ENCODE data around the gene IFT43. TPM values are rescaled to one million over a fixed set of nuclear protein-coding genes. Genes with fewer than 3 reads are reported as not detected.

Gene IFT43
- total and polyA plus RNA-seq, 5 donors from 2014 or later = 9.9 to 20.0 (median 15.7) TPM

GRCh38 chr14:75981426-75982265 lies 3.9 kb upstream of the IFT43 start, which contains the start of gene TGFB3:
TSS of gene TGFB3 (minus strand) at chr14:75981995. CDS start at chr14:75980893, 1,102 bp downstream.
- ATAC-seq (ENCODE audit: low read depth in 2 of 2) (peak; percentile 36 to 47), DNase-seq (peak; percentile 32 to 77 (median 63))
- peaks cover 12 to 59% (median 36%) of the 10 kb centered on the region in 4 donors for H3K4me1 Mint-ChIP-seq
- H3K27me3 Mint-ChIP-seq = no peaks in the 10 kb centered on the region
- Histone ChIP-seq H3K27me3 (ENCODE audit: control insufficient read depth, insufficient read depth, low read length) (no peaks in the 10 kb centered on the region), H3K27ac (ENCODE audit: insufficient read depth, low read length, poor library complexity, severe bottlenecking) (peak within 1 kb of the TSS; percentile 68), H3K36me3 (ENCODE audit: control insufficient read depth, insufficient read depth, low read length) (no peaks in the 10 kb centered on the region), H3K4me3 (ENCODE audit: low read depth, low read length) (peak within 1 kb of the TSS; percentile 80), H3K4me1 (ENCODE audit: control insufficient read depth, insufficient read depth, low read length, poor library complexity, severe bottlenecking) (peaks cover 39% of the 10 kb centered on the region), H3K9me3 (ENCODE audit: control insufficient read depth in 2 of 2, low read length in 2 of 2) (no peaks in the 10 kb centered on the region)
- H3K27ac Mint-ChIP-seq = peak within 1 kb of the TSS; percentile 89 to 96 (median 91)
- H3K4me3 Mint-ChIP-seq = peak within 1 kb of the TSS; percentile 82 to 92 (median 88)
- no peaks in the 10 kb centered on the region for H3K9me3 Mint-ChIP-seq
- peaks cover 3% of the 10 kb centered on the region for H3K36me3 Mint-ChIP-seq

DNA sequence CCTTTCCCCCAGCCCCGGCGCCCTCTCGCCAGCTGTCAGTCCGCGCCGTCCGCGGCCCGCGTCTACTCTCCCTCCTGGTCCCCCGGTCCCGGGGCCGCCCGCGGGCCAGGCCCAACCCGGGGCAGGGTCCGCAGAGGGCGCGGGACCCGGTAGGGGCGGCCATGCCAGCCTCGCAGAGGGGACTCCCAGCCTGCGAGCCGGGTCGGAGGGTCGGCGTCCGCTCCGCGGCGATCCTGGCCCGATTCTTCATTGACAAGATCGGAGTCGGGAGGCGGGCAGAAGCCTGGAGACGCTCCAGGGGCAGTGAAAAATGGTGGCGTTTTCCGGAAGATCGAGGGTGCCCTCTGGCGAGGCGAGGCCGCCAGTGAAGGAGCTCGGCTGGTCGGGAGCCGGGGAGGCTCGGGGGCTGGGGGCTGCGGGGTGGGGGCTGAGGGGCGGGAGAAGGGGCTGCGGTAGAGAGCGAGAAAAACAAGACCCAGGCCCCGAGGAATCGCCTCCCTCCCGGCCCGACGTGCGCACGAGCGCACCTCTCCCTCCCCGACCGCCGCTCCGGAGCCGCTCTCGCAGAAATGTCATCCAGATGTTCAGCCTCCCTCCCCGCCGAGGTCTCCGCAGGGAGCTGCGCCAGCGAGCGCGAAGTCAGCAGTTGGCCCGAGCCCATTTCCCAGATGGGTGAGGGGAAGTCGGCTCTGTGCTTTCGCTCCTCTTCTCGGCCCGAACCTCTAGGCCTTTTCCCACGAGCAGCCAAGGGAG lies 3.1 kb upstream of the IFT43 start:
- peaks cover 39% of the 10 kb centered on the region for H3K4me1 ChIP-seq (ENCODE audit: control insufficient read depth, insufficient read depth, low read length, poor library complexity, severe bottlenecking)
- peaks cover 14 to 62% (median 39%) of the 10 kb centered on the region in 4 donors for H3K4me1 Mint-ChIP-seq
- peak overlapping the region; percentile 82 to 92 (median 88) for H3K4me3 Mint-ChIP-seq
- H3K9me3 ChIP-seq (ENCODE audit: control insufficient read depth in 2 of 2, low read length in 2 of 2) = no peaks in the 10 kb centered on the region
- peak overlapping the region; percentile 89 to 96 (median 91) for H3K27ac Mint-ChIP-seq
- H3K36me3 Mint-ChIP-seq = peaks cover 3% of the 10 kb centered on the region
- H3K27me3 ChIP-seq (ENCODE audit: control insufficient read depth, insufficient read depth, low read length) = no peaks in the 10 kb centered on the region
- ATAC-seq (ENCODE audit: low read depth in 2 of 2) (peak; percentile 67 to 75), DNase-seq (peak; percentile 67 to 79 (median 77))
- peak overlapping the region; percentile 68 for H3K27ac ChIP-seq (ENCODE audit: insufficient read depth, low read length, poor library complexity, severe bottlenecking)
- H3K9me3 Mint-ChIP-seq = no peaks in the 10 kb centered on the region
- H3K36me3 ChIP-seq (ENCODE audit: control insufficient read depth, insufficient read depth, low read length) = no peaks in the 10 kb centered on the region
- H3K4me3 ChIP-seq (ENCODE audit: low read depth, low read length) = peak overlapping the region; percentile 80
- H3K27me3 Mint-ChIP-seq = no peaks in the 10 kb centered on the region

GRCh38 chr14:75983019-75983358 lies 2.6 kb upstream of the IFT43 start:
- Mint-ChIP-seq H3K27me3 (no peaks in the 10 kb centered on the region), H3K4me3 (peak overlapping the region; percentile 60 to 88 (median 82)), H3K4me1 (peaks cover 14 to 60% (median 37%) of the 10 kb centered on the region in 4 donors), H3K27ac (peak overlapping the region in 2 of 3 donors; percentile 15 to 72), H3K36me3 (peaks cover 3% of the 10 kb centered on the region), H3K9me3 (no peaks in the 10 kb centered on the region)
- peaks cover 39% of the 10 kb centered on the region for H3K4me1 ChIP-seq (ENCODE audit: control insufficient read depth, insufficient read depth, low read length, poor library complexity, severe bottlenecking)
- H3K9me3 ChIP-seq (ENCODE audit: control insufficient read depth in 2 of 2, low read length in 2 of 2) = no peaks in the 10 kb centered on the region
- no peaks in the 10 kb centered on the region for H3K27me3 ChIP-seq (ENCODE audit: control insufficient read depth, insufficient read depth, low read length)
- ATAC-seq (ENCODE audit: low read depth in 2 of 2) (no peak), DNase-seq (no peak)
- H3K27ac ChIP-seq (ENCODE audit: insufficient read depth, low read length, poor library complexity, severe bottlenecking) = no peak overlapping the region
- no peaks in the 10 kb centered on the region for H3K36me3 ChIP-seq (ENCODE audit: control insufficient read depth, insufficient read depth, low read length)
- peak overlapping the region; percentile 32 for H3K4me3 ChIP-seq (ENCODE audit: low read depth, low read length)

DNA sequence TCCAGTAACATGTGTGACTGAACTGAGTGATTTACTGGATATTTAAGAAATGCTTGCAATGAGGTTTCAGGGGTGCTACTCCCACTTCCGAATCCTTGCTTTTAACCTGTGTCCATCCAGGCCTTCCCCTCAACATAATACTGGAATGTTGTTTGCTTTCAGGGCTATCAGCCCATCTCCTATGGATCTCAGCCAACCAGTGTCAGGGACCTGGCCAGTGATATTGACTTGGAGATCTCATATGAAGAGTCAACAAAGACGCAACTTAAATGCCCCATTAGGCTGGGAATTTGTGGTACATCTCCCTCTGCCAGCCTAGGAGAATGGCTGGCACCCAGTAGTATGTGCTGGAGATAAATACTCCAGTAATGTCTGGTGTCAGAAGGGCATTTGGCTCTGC lies 889 bp upstream of the IFT43 start:
- Histone ChIP-seq H3K27me3 (ENCODE audit: control insufficient read depth, insufficient read depth, low read length) (no peaks in the 10 kb centered on the region), H3K27ac (ENCODE audit: insufficient read depth, low read length, poor library complexity, severe bottlenecking) (no peak overlapping the region), H3K36me3 (ENCODE audit: control insufficient read depth, insufficient read depth, low read length) (no peaks in the 10 kb centered on the region), H3K4me3 (ENCODE audit: low read depth, low read length) (no peak overlapping the region), H3K4me1 (ENCODE audit: control insufficient read depth, insufficient read depth, low read length, poor library complexity, severe bottlenecking) (peaks cover 28% of the 10 kb centered on the region), H3K9me3 (ENCODE audit: control insufficient read depth in 2 of 2, low read length in 2 of 2) (no peaks in the 10 kb centered on the region)
- H3K4me1 Mint-ChIP-seq = peaks cover 14 to 45% (median 28%) of the 10 kb centered on the region in 4 donors
- ATAC-seq (ENCODE audit: low read depth in 2 of 2) = no peak
- no peaks in the 10 kb centered on the region for H3K9me3 Mint-ChIP-seq
- H3K36me3 Mint-ChIP-seq = peaks cover 5% of the 10 kb centered on the region
- peak overlapping the region; percentile 88 to 95 (median 91) for H3K4me3 Mint-ChIP-seq
- no peak for DNase-seq
- no peaks in the 10 kb centered on the region for H3K27me3 Mint-ChIP-seq
- H3K27ac Mint-ChIP-seq = peak overlapping the region in 2 of 3 donors; percentile 90 to 92

- H3K27me3 ChIP-seq (ENCODE audit: control insufficient read depth, insufficient read depth, low read length) = no peaks in the 10 kb centered on the region
- H3K9me3 ChIP-seq (ENCODE audit: control insufficient read depth in 2 of 2, low read length in 2 of 2) = no peaks in the 10 kb centered on the region
- no peaks in the 10 kb centered on the region for H3K27me3 Mint-ChIP-seq
- DNase-seq (no peak), ATAC-seq (ENCODE audit: low read depth in 2 of 2) (no peak)
- peaks cover 3% of the 10 kb centered on the region for H3K36me3 ChIP-seq (ENCODE audit: control insufficient read depth, insufficient read depth, low read length)
- H3K36me3 Mint-ChIP-seq = peaks cover 17% of the 10 kb centered on the region
- H3K4me1 ChIP-seq (ENCODE audit: control insufficient read depth, insufficient read depth, low read length, poor library complexity, severe bottlenecking) = peaks cover 22% of the 10 kb centered on the region
- H3K4me3 Mint-ChIP-seq = peak overlapping the region; percentile 88 to 95 (median 91)
- H3K4me3 ChIP-seq (ENCODE audit: low read depth, low read length) = peak overlapping the region; percentile 79
- no peak overlapping the region for H3K27ac ChIP-seq (ENCODE audit: insufficient read depth, low read length, poor library complexity, severe bottlenecking)
- peaks cover 11 to 30% (median 20%) of the 10 kb centered on the region in 4 donors for H3K4me1 Mint-ChIP-seq
- no peaks in the 10 kb centered on the region for H3K9me3 Mint-ChIP-seq
- H3K27ac Mint-ChIP-seq = peak overlapping the region in 2 of 3 donors; percentile 83 to 92
Observed at GRCh38 chr14:75986439-75986765, 839 bp downstream of the IFT43 start.

- no peak overlapping the region for H3K27ac Mint-ChIP-seq
- ATAC-seq (ENCODE audit: low read depth in 2 of 2) = no peak
- H3K4me3 ChIP-seq (ENCODE audit: low read depth, low read length) = no peak overlapping the region
Observed at GRCh38 chr14:75987201-75987970, 1.8 kb downstream of the IFT43 start.

GRCh38 chr14:75989134-75989533 lies 3.6 kb downstream of the IFT43 start:
- H3K4me1 ChIP-seq (ENCODE audit: control insufficient read depth, insufficient read depth, low read length, poor library complexity, severe bottlenecking) = peaks cover 11% of the 10 kb centered on the region
- ATAC-seq (ENCODE audit: low read depth in 2 of 2) = no peak
- peaks cover 28% of the 10 kb centered on the region for H3K36me3 Mint-ChIP-seq
- no peak overlapping the region for H3K27ac Mint-ChIP-seq
- H3K9me3 Mint-ChIP-seq = no peaks in the 10 kb centered on the region
- no peaks in the 10 kb centered on the region for H3K27me3 ChIP-seq (ENCODE audit: control insufficient read depth, insufficient read depth, low read length)
- H3K4me3 Mint-ChIP-seq = no peak overlapping the region
- H3K4me1 Mint-ChIP-seq = peaks cover 4 to 22% (median 14%) of the 10 kb centered on the region in 4 donors
- DNase-seq = no peak
- no peaks in the 10 kb centered on the region for H3K9me3 ChIP-seq (ENCODE audit: control insufficient read depth in 2 of 2, low read length in 2 of 2)
- H3K27ac ChIP-seq (ENCODE audit: insufficient read depth, low read length, poor library complexity, severe bottlenecking) = no peak overlapping the region
- no peaks in the 10 kb centered on the region for H3K27me3 Mint-ChIP-seq
- H3K36me3 ChIP-seq (ENCODE audit: control insufficient read depth, insufficient read depth, low read length) = peaks cover 3% of the 10 kb centered on the region
- no peak overlapping the region for H3K4me3 ChIP-seq (ENCODE audit: low read depth, low read length)

More at GRCh38 chr14:75987201-75987970, 1.8 kb downstream of the IFT43 start:
- H3K27ac ChIP-seq (ENCODE audit: insufficient read depth, low read length, poor library complexity, severe bottlenecking) = no peak overlapping the region
- Mint-ChIP-seq H3K9me3 (no peaks in the 10 kb centered on the region), H3K4me3 (peak overlapping the region; percentile 88 to 95 (median 91)), H3K4me1 (peaks cover 4 to 24% (median 15%) of the 10 kb centered on the region in 4 donors), H3K27me3 (no peaks in the 10 kb centered on the region), H3K36me3 (peaks cover 20% of the 10 kb centered on the region)
- no peaks in the 10 kb centered on the region for H3K9me3 ChIP-seq (ENCODE audit: control insufficient read depth in 2 of 2, low read length in 2 of 2)
- peaks cover 17% of the 10 kb centered on the region for H3K4me1 ChIP-seq (ENCODE audit: control insufficient read depth, insufficient read depth, low read length, poor library complexity, severe bottlenecking)
- no peaks in the 10 kb centered on the region for H3K27me3 ChIP-seq (ENCODE audit: control insufficient read depth, insufficient read depth, low read length)
- peaks cover 3% of the 10 kb centered on the region for H3K36me3 ChIP-seq (ENCODE audit: control insufficient read depth, insufficient read depth, low read length)
- no peak for DNase-seq

Measured in CD4-positive, CD25-positive, alpha-beta regulatory T cell (primary cell).